WTC11 (cell line): ENCODE measurements around the gene ENTPD6. TPM values are rescaled to one million over a fixed set of nuclear protein-coding genes. Genes with fewer than 3 reads are reported as not detected.

Experiments
- ATAC-seq: fragments of 200-7000 bp; cut with Tn5 transposase; 2 replicates; pipeline ENCODE4 v1.10.0; 2021; ENCODE audit warnings: mild to moderate bottlenecking, moderate library complexity
- CTCF ChIA-PET: fragments of 300-600 bp; sonication (Branson Sonifier 250); formaldehyde crosslinking; loops from one replicate; lab custom pipeline; 2021; ENCODE audit warnings: antibody characterized with exemption; lab: Charles Lee
- POLR2A ChIA-PET: fragments of 350-600 bp; sonication (Branson Sonifier 250); formaldehyde crosslinking; loops from one replicate; lab custom pipeline; 2021; ENCODE audit warnings: antibody characterized with exemption; lab: Charles Lee
- DNase-seq: peaks from one replicate; pipeline ENCODE4 v3.0.0; 2021; ENCODE audit warnings: low spot score
- H3K27ac Mint-ChIP-seq: 2 replicates; pipeline ENCODE4 v1.8.0; 2021; ENCODE audit warnings: mixed read lengths
- H3K27me3 Mint-ChIP-seq: 2 replicates; pipeline ENCODE4 v1.8.0; 2021; ENCODE audit warnings: low read depth, mild to moderate bottlenecking, moderate library complexity, mixed read lengths
- H3K36me3 Mint-ChIP-seq: 2 replicates; pipeline ENCODE4 v1.8.0; 2021; ENCODE audit warnings: mixed read lengths
- H3K4me1 Mint-ChIP-seq: 2 replicates; pipeline ENCODE4 v1.8.0; 2022; ENCODE audit warnings: mixed read lengths
- H3K4me3 Mint-ChIP-seq: 2 replicates; pipeline ENCODE4 v1.8.0; 2021; ENCODE audit warnings: mild to moderate bottlenecking, moderate library complexity, mixed read lengths
- H3K9me3 Mint-ChIP-seq: 2 replicates; pipeline ENCODE4 v1.8.0; 2021; ENCODE audit warnings: mixed read lengths
- ATF1 ChIP-seq: sonication (generic); formaldehyde crosslinking; IDR thresholded peaks from 2 replicates; pipeline ENCODE4 v1.8.1; 2023; ENCODE audit warnings: mild to moderate bottlenecking, moderate library complexity, missing genetic modification reagents
- CREB1 ChIP-seq: sonication (generic); formaldehyde crosslinking; IDR thresholded peaks from 2 replicates; pipeline ENCODE4 v1.8.0; 2023; ENCODE audit warnings: mild to moderate bottlenecking, missing genetic modification reagents
- ELF4 ChIP-seq: sonication (generic); formaldehyde crosslinking; IDR thresholded peaks from 2 replicates; pipeline ENCODE4 v1.8.1; 2022; ENCODE audit warnings: low read depth, mild to moderate bottlenecking, moderate library complexity, missing genetic modification reagents
- ETV6 ChIP-seq: sonication (generic); formaldehyde crosslinking; IDR thresholded peaks from 2 replicates; pipeline ENCODE4 v1.8.1; 2022; ENCODE audit warnings: mild to moderate bottlenecking, missing genetic modification reagents
- GRHL2 ChIP-seq: fragments of 250-450 bp; sonication (Bioruptor Pico); IDR thresholded peaks from 2 replicates; pipeline ENCODE4 v1.8.0; 2022; ENCODE audit warnings: mild to moderate bottlenecking, moderate library complexity; ENCODE audit not compliant: insufficient replicate concordance, severe bottlenecking
- JUN ChIP-seq: sonication (generic); formaldehyde crosslinking; IDR thresholded peaks from 2 replicates; pipeline ENCODE4 v1.8.0; 2023; ENCODE audit warnings: mild to moderate bottlenecking, missing genetic modification reagents
- MYBL2 ChIP-seq: sonication (generic); formaldehyde crosslinking; IDR thresholded peaks from 2 replicates; pipeline ENCODE4 v1.8.1; 2023; ENCODE audit warnings: mild to moderate bottlenecking, moderate library complexity, missing genetic modification reagents
- NFATC4 ChIP-seq: fragments of 250-450 bp; sonication (Bioruptor Pico); IDR thresholded peaks from 2 replicates; pipeline ENCODE4 v1.9.0; 2021; ENCODE audit warnings: mild to moderate bottlenecking
- TEAD4 ChIP-seq: sonication (generic); formaldehyde crosslinking; IDR thresholded peaks from 2 replicates; pipeline ENCODE4 v1.8.0; 2022; ENCODE audit warnings: mild to moderate bottlenecking, missing genetic modification reagents
- TP53 ChIP-seq: sonication (generic); formaldehyde crosslinking; IDR thresholded peaks from 2 replicates; pipeline ENCODE4 v1.8.1; 2023; ENCODE audit warnings: mild to moderate bottlenecking, missing genetic modification reagents
- ZNF219 ChIP-seq: sonication (generic); formaldehyde crosslinking; IDR thresholded peaks from 2 replicates; pipeline ENCODE4 v1.8.0; 2023; ENCODE audit warnings: missing genetic modification reagents, mild to moderate bottlenecking, borderline replicate concordance
- ZNF396 ChIP-seq: fragments of 250-450 bp; sonication (Bioruptor Pico); IDR thresholded peaks from 2 replicates; pipeline ENCODE4 v1.8.0; 2021; ENCODE audit warnings: mild to moderate bottlenecking, moderate library complexity, borderline replicate concordance
- total RNA-seq: library from RNA; stranded (reverse); gene quantifications from 3 replicates; pipeline ENCODE4 v1.2.3, GENCODE V29; 2021
- TF ChIP-seq, protein P1 (sequence below): sonication (generic); formaldehyde crosslinking; IDR thresholded peaks from 2 replicates; pipeline ENCODE4 v1.8.1; 2022; ENCODE audit warnings: missing genetic modification reagents, borderline replicate concordance
- TF ChIP-seq, protein P2 (sequence below): sonication (generic); formaldehyde crosslinking; IDR thresholded peaks from 2 replicates; pipeline ENCODE4 v1.8.1; 2022; ENCODE audit warnings: mild to moderate bottlenecking, missing genetic modification reagents, moderate library complexity, borderline replicate concordance
- TF ChIP-seq, protein P3 (sequence below): sonication (generic); formaldehyde crosslinking; IDR thresholded peaks from 2 replicates; pipeline ENCODE4 v1.8.0; 2022; ENCODE audit warnings: mild to moderate bottlenecking, missing genetic modification reagents
- TF ChIP-seq, protein P4 (sequence below): sonication (generic); formaldehyde crosslinking; IDR thresholded peaks from 2 replicates; pipeline ENCODE4 v1.8.1; 2023; ENCODE audit warnings: mild to moderate bottlenecking, missing genetic modification reagents, borderline replicate concordance
- TF ChIP-seq, protein P5 (sequence below): sonication (generic); formaldehyde crosslinking; IDR thresholded peaks from 2 replicates; pipeline ENCODE4 v1.8.0; 2023; ENCODE audit warnings: mild to moderate bottlenecking, missing genetic modification reagents
- TF ChIP-seq, protein P6 (sequence below): fragments of 250-450 bp; sonication (Bioruptor Pico); IDR thresholded peaks from 2 replicates; pipeline ENCODE4 v1.9.0; 2021; ENCODE audit warnings: moderate library complexity, mild to moderate bottlenecking, inconsistent platforms, borderline replicate concordance
- TF ChIP-seq, protein P7 (sequence below): sonication (generic); formaldehyde crosslinking; IDR thresholded peaks from 2 replicates; pipeline ENCODE4 v1.8.1; 2023; ENCODE audit warnings: mild to moderate bottlenecking, missing genetic modification reagents
- TF ChIP-seq, protein P8 (sequence below): sonication (generic); formaldehyde crosslinking; IDR thresholded peaks from 2 replicates; pipeline ENCODE4 v1.8.1; 2023; ENCODE audit warnings: mild to moderate bottlenecking, missing genetic modification reagents, moderate library complexity

The ENTPD6 gene
- total RNA-seq, 1 experiment from 2014 or later, result 56.9 TPM

DNA sequence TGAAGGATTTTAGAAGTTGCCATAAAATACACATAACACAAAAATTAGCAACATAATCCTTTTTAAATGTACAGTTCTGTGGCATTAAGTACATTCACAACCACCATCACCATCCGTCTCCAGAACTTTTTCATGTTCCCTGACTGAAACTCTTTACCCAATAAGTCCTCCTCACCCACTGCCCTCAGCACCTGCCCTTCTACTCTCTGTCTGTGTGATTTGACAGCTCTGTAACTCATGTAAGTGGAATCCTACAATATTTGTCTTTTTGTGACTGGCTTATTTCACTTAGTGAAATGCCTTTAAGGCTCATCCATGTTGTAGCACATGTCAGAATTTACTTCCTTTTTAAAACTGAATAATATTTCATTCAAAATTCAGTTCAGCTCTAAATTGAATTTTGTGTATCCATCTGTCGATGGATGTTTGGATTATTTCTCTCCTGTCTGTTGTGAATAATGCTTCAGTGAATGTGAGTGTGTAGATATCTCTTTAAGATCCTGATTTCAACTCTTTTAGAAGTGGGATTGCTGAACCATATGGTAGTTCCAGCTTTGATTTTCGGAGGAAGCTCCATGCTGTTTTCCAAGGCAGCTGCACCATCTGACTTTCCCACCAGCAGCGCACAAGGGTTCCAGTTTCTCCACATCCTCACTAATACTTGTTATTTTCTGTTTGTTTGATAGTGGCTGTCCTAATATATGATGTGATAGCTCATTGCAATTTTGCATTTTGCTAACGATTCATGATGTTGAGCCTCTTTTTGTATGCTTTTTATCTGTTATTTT is 4.2 kb downstream of the ENTPD6 start (continued):
- TF ChIP-seq, protein P1, sequence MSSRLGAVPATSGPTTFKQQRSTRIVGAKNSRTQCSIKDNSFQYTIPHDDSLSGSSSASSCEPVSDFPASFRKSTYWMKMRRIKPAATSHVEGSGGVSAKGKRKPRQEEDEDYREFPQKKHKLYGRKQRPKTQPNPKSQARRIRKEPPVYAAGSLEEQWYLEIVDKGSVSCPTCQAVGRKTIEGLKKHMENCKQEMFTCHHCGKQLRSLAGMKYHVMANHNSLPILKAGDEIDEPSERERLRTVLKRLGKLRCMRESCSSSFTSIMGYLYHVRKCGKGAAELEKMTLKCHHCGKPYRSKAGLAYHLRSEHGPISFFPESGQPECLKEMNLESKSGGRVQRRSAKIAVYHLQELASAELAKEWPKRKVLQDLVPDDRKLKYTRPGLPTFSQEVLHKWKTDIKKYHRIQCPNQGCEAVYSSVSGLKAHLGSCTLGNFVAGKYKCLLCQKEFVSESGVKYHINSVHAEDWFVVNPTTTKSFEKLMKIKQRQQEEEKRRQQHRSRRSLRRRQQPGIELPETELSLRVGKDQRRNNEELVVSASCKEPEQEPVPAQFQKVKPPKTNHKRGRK, result no peak
- TF ChIP-seq ATF1 (CRISPR knock-in tag), result no peak
- TF ChIP-seq ETV6 (CRISPR knock-in tag), result no peak
- TF ChIP-seq, protein P2, sequence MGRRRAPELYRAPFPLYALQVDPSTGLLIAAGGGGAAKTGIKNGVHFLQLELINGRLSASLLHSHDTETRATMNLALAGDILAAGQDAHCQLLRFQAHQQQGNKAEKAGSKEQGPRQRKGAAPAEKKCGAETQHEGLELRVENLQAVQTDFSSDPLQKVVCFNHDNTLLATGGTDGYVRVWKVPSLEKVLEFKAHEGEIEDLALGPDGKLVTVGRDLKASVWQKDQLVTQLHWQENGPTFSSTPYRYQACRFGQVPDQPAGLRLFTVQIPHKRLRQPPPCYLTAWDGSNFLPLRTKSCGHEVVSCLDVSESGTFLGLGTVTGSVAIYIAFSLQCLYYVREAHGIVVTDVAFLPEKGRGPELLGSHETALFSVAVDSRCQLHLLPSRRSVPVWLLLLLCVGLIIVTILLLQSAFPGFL (CRISPR knock-in tag), result no peak
- TF ChIP-seq, protein P3, sequence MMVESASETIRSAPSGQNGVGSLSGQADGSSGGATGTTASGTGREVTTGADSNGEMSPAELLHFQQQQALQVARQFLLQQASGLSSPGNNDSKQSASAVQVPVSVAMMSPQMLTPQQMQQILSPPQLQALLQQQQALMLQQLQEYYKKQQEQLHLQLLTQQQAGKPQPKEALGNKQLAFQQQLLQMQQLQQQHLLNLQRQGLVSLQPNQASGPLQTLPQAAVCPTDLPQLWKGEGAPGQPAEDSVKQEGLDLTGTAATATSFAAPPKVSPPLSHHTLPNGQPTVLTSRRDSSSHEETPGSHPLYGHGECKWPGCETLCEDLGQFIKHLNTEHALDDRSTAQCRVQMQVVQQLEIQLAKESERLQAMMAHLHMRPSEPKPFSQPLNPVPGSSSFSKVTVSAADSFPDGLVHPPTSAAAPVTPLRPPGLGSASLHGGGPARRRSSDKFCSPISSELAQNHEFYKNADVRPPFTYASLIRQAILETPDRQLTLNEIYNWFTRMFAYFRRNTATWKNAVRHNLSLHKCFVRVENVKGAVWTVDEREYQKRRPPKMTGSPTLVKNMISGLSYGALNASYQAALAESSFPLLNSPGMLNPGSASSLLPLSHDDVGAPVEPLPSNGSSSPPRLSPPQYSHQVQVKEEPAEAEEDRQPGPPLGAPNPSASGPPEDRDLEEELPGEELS, result no peak
- no peak for TF ChIP-seq NFATC4 (CRISPR knock-in tag)
- TF ChIP-seq ZNF219 (CRISPR knock-in tag), result no peak
- TF ChIP-seq, all 79 proteins: peak for 0

DNA sequence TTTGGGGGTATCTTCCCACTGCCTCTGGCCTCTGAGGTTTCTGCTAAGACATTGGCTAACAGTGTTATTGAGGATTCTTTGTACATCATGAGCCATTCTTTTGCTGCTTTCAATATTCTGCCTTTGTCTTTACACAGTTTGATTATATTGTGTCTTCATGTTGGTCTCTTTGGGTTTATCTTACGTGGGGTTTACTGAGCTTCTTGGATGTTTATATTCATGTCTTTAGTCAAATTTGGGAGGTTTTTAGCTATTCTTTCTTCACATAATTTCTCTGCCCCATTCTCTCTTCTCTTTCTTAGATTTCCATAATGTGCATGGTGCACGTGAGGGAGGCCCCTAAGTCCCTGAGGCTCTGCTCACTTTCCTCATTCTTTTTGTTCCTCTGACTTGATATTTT is 7.6 kb downstream of the ENTPD6 start:
- no peak overlapping the region for H3K4me3 Mint-ChIP-seq
- ChIA-PET CTCF (no interaction called here), POLR2A (no interaction called here)
- peaks cover 32% of the 10 kb centered on the region for H3K4me1 Mint-ChIP-seq
- H3K27ac Mint-ChIP-seq, result no peak overlapping the region
- DNase-seq (no peak), ATAC-seq (no peak)
- no peaks in the 10 kb centered on the region for H3K36me3 Mint-ChIP-seq
- H3K9me3 Mint-ChIP-seq, result no peaks in the 10 kb centered on the region
- TF ChIP-seq CREB1 (CRISPR knock-in tag), result no peak
- TF ChIP-seq, protein P4, sequence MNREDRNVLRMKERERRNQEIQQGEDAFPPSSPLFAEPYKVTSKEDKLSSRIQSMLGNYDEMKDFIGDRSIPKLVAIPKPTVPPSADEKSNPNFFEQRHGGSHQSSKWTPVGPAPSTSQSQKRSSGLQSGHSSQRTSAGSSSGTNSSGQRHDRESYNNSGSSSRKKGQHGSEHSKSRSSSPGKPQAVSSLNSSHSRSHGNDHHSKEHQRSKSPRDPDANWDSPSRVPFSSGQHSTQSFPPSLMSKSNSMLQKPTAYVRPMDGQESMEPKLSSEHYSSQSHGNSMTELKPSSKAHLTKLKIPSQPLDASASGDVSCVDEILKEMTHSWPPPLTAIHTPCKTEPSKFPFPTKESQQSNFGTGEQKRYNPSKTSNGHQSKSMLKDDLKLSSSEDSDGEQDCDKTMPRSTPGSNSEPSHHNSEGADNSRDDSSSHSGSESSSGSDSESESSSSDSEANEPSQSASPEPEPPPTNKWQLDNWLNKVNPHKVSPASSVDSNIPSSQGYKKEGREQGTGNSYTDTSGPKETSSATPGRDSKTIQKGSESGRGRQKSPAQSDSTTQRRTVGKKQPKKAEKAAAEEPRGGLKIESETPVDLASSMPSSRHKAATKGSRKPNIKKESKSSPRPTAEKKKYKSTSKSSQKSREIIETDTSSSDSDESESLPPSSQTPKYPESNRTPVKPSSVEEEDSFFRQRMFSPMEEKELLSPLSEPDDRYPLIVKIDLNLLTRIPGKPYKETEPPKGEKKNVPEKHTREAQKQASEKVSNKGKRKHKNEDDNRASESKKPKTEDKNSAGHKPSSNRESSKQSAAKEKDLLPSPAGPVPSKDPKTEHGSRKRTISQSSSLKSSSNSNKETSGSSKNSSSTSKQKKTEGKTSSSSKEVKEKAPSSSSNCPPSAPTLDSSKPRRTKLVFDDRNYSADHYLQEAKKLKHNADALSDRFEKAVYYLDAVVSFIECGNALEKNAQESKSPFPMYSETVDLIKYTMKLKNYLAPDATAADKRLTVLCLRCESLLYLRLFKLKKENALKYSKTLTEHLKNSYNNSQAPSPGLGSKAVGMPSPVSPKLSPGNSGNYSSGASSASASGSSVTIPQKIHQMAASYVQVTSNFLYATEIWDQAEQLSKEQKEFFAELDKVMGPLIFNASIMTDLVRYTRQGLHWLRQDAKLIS, result no peak
- TF ChIP-seq, protein P5, sequence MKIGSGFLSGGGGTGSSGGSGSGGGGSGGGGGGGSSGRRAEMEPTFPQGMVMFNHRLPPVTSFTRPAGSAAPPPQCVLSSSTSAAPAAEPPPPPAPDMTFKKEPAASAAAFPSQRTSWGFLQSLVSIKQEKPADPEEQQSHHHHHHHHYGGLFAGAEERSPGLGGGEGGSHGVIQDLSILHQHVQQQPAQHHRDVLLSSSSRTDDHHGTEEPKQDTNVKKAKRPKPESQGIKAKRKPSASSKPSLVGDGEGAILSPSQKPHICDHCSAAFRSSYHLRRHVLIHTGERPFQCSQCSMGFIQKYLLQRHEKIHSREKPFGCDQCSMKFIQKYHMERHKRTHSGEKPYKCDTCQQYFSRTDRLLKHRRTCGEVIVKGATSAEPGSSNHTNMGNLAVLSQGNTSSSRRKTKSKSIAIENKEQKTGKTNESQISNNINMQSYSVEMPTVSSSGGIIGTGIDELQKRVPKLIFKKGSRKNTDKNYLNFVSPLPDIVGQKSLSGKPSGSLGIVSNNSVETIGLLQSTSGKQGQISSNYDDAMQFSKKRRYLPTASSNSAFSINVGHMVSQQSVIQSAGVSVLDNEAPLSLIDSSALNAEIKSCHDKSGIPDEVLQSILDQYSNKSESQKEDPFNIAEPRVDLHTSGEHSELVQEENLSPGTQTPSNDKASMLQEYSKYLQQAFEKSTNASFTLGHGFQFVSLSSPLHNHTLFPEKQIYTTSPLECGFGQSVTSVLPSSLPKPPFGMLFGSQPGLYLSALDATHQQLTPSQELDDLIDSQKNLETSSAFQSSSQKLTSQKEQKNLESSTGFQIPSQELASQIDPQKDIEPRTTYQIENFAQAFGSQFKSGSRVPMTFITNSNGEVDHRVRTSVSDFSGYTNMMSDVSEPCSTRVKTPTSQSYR (CRISPR knock-in tag), result no peak
- no peak for TF ChIP-seq MYBL2 (CRISPR knock-in tag)
- no peak for TF ChIP-seq JUN (CRISPR knock-in tag)
- no peak for TF ChIP-seq TP53
- TF ChIP-seq GRHL2, result no peak
- TF ChIP-seq, protein P6, sequence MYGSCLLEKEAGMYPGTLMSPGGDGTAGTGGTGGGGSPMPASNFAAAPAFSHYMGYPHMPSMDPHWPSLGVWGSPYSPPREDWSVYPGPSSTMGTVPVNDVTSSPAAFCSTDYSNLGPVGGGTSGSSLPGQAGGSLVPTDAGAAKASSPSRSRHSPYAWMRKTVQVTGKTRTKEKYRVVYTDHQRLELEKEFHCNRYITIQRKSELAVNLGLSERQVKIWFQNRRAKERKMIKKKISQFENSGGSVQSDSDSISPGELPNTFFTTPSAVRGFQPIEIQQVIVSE (CRISPR knock-in tag), result no peak
- TF ChIP-seq, protein P7, sequence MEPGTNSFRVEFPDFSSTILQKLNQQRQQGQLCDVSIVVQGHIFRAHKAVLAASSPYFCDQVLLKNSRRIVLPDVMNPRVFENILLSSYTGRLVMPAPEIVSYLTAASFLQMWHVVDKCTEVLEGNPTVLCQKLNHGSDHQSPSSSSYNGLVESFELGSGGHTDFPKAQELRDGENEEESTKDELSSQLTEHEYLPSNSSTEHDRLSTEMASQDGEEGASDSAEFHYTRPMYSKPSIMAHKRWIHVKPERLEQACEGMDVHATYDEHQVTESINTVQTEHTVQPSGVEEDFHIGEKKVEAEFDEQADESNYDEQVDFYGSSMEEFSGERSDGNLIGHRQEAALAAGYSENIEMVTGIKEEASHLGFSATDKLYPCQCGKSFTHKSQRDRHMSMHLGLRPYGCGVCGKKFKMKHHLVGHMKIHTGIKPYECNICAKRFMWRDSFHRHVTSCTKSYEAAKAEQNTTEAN (CRISPR knock-in tag), result no peak
- no peak for TF ChIP-seq ELF4 (CRISPR knock-in tag)
- no peak for TF ChIP-seq ZNF396 (CRISPR knock-in tag)
- TF ChIP-seq, protein P8, sequence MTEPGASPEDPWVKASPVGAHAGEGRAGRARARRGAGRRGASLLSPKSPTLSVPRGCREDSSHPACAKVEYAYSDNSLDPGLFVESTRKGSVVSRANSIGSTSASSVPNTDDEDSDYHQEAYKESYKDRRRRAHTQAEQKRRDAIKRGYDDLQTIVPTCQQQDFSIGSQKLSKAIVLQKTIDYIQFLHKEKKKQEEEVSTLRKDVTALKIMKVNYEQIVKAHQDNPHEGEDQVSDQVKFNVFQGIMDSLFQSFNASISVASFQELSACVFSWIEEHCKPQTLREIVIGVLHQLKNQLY (CRISPR knock-in tag), result no peak
- TF ChIP-seq TEAD4 (CRISPR knock-in tag), result no peak
- H3K27me3 Mint-ChIP-seq, result no peaks in the 10 kb centered on the region
